ENCODE measurements around the gene NR1D1.

NR1D1 gene

GRCh38 chr17:40074175-40074512 lies 26.2 kb downstream of the NR1D1 start:
- no peak for DNase-seq

- no peak for DNase-seq
These were observed 26.8 kb downstream of the NR1D1 start for GRCh38 chr17:40073454-40074174.

- no peak for DNase-seq
These were observed 27.5 kb downstream of the NR1D1 start for GRCh38 chr17:40072735-40073346.

- peak; percentile 80 for DNase-seq
These were observed 28.2 kb downstream of the NR1D1 start for GRCh38 chr17:40072040-40072734.

- no peak for DNase-seq
These were observed 28.9 kb downstream of the NR1D1 start for GRCh38 chr17:40071313-40072039.

- DNase-seq = no peak
These were observed 29.6 kb downstream of the NR1D1 start for GRCh38 chr17:40070709-40071312.

GRCh38 chr17:40069751-40070708 lies 30.4 kb downstream of the NR1D1 start:
- DNase-seq = peak; percentile 53

GRCh38 chr17:40068917-40069750 lies 31.3 kb downstream of the NR1D1 start:
- DNase-seq = peak; percentile 76

GRCh38 chr17:40068584-40068916 lies 31.8 kb downstream of the NR1D1 start:
- DNase-seq = no peak

GRCh38 chr17:40068129-40068581 lies 32.2 kb downstream of the NR1D1 start:
- DNase-seq = no peak

- DNase-seq = no peak
These were observed 32.7 kb downstream of the NR1D1 start for GRCh38 chr17:40067710-40068109.

- no peak for DNase-seq
These were observed 34.4 kb downstream of the NR1D1 start for GRCh38 chr17:40065769-40066510.

GRCh38 chr17:40064971-40065768 lies 35.2 kb downstream of the NR1D1 start:
- no peak for DNase-seq

- no peak for DNase-seq
These were observed 36.4 kb downstream of the NR1D1 start for GRCh38 chr17:40063901-40064531.

GRCh38 chr17:40063187-40063771 lies 37.1 kb downstream of the NR1D1 start:
- no peak for DNase-seq

- no peak for DNase-seq
These were observed 37.8 kb downstream of the NR1D1 start, which contains the start of gene THRA for GRCh38 chr17:40062329-40063186. Gene THRA (plus strand): TSS chr17:40062965. CDS start chr17:40074489, 11,524 bp downstream.

GRCh38 chr17:40061609-40062038 lies 38.8 kb downstream of the NR1D1 start:
- DNase-seq = no peak

All from NCI-H2107 (cell line).